Measurements from ENCODE around the gene TMEM179.

The TMEM179 gene

GRCh38 chr14:104590240-104590965 lies 14.2 kb downstream of the TMEM179 start:
- DNase-seq (ENCODE audit: low read depth): no peak
- H3K4me3 ChIP-seq (ENCODE audit: low read depth, low read length): no peak overlapping the region
- no peak for TF ChIP-seq POLR2A (IDR thresholded peaks at IDR 0.05; ENCODE audit: extremely low read depth, insufficient read length)
- no peak for TF ChIP-seq MYC (IDR thresholded peaks at IDR 0.05; ENCODE audit: low read depth, low read length)
- no peak for TF ChIP-seq CTCF (IDR thresholded peaks at IDR 0.05; ENCODE audit: low read depth, low read length)
- TF ChIP-seq MAX (IDR thresholded peaks at IDR 0.05; ENCODE audit: low read depth, low read length): no peak

- no peak for DNase-seq (ENCODE audit: low read depth)
- no peak overlapping the region for H3K4me3 ChIP-seq (ENCODE audit: low read depth, low read length)
- no peak for TF ChIP-seq CTCF (IDR thresholded peaks at IDR 0.05; ENCODE audit: low read depth, low read length)
- TF ChIP-seq MYC (IDR thresholded peaks at IDR 0.05; ENCODE audit: low read depth, low read length): no peak
- no peak for TF ChIP-seq MAX (IDR thresholded peaks at IDR 0.05; ENCODE audit: low read depth, low read length)
- TF ChIP-seq POLR2A (IDR thresholded peaks at IDR 0.05; ENCODE audit: extremely low read depth, insufficient read length): no peak
Measured at GRCh38 chr14:104589338-104590195, 15.0 kb downstream of the TMEM179 start.

- no peak for DNase-seq (ENCODE audit: low read depth)
- H3K4me3 ChIP-seq (ENCODE audit: low read depth, low read length): no peak overlapping the region
- TF ChIP-seq MAX (IDR thresholded peaks at IDR 0.05; ENCODE audit: low read depth, low read length) (no peak), POLR2A (IDR thresholded peaks at IDR 0.05; ENCODE audit: extremely low read depth, insufficient read length) (no peak), CTCF (IDR thresholded peaks at IDR 0.05; ENCODE audit: low read depth, low read length) (no peak), MYC (IDR thresholded peaks at IDR 0.05; ENCODE audit: low read depth, low read length) (no peak)
Measured at GRCh38 chr14:104588066-104588857, 16.3 kb downstream of the TMEM179 start.

- TF ChIP-seq POLR2A (IDR thresholded peaks at IDR 0.05; ENCODE audit: extremely low read depth, insufficient read length) (no peak), CTCF (IDR thresholded peaks at IDR 0.05; ENCODE audit: low read depth, low read length) (no peak), MAX (IDR thresholded peaks at IDR 0.05; ENCODE audit: low read depth, low read length) (no peak), MYC (IDR thresholded peaks at IDR 0.05; ENCODE audit: low read depth, low read length) (no peak)
- DNase-seq (ENCODE audit: low read depth): no peak
- H3K4me3 ChIP-seq (ENCODE audit: low read depth, low read length): no peak overlapping the region
Measured at GRCh38 chr14:104587641-104588040, 16.9 kb downstream of the TMEM179 start.

- TF ChIP-seq CTCF (IDR thresholded peaks at IDR 0.05; ENCODE audit: low read depth, low read length) (no peak), POLR2A (IDR thresholded peaks at IDR 0.05; ENCODE audit: extremely low read depth, insufficient read length) (no peak), MYC (IDR thresholded peaks at IDR 0.05; ENCODE audit: low read depth, low read length) (no peak), MAX (IDR thresholded peaks at IDR 0.05; ENCODE audit: low read depth, low read length) (no peak)
- no peak overlapping the region for H3K4me3 ChIP-seq (ENCODE audit: low read depth, low read length)
- no peak for DNase-seq (ENCODE audit: low read depth)
Measured at GRCh38 chr14:104586832-104587620, 17.5 kb downstream of the TMEM179 start.
